OCI-LY7 (cell line): ENCODE results near the gene LBP. TPM values are rescaled to one million over a fixed set of nuclear protein-coding genes. Genes with fewer than 3 reads are reported as not detected.
"Not testable (repeated sequence)": the region's sequence is repeated elsewhere in the genome, so short reads cannot be mapped to it uniquely, and the experiment has no call there.

Experiments
- BruUV-seq: library from RNA; stranded (reverse); fragments of 400-500 nt; replicated peaks from 2 replicates; lab custom pipeline; 2021; lab: Mats Ljungman, UMichigan
- CTCF ChIA-PET: fragments of 300-600 bp; sonication (Branson Sonifier 250); formaldehyde crosslinking; loops from one replicate; lab custom pipeline; 2022; ENCODE audit warnings: antibody characterized with exemption; ENCODE audit not compliant: unreplicated experiment; lab: Charles Lee
- POLR2A ChIA-PET: fragments of 300-600 bp; sonication (Branson Sonifier 250); formaldehyde crosslinking; loops from one replicate; lab custom pipeline; 2022; ENCODE audit warnings: antibody characterized with exemption; lab: Charles Lee
- DNase-seq: peaks from one replicate; pipeline ENCODE4 v3.0.0-alpha.2; 2015; ENCODE audit warnings: low spot score
- H2AFZ ChIP-seq: fragments of 200-600 bp; sonication (generic), shearing (Covaris generic); 2 replicates; pipeline ENCODE4 v1.6.1; 2014; ENCODE audit warnings: mild to moderate bottlenecking, antibody characterized with exemption, low read length, moderate library complexity
- H3K27ac ChIP-seq: fragments of 200-600 bp; sonication (generic); 2 replicates; pipeline ENCODE4 v1.5.1; 2014; ENCODE audit warnings: mixed run types, low read depth, mild to moderate bottlenecking, moderate library complexity, low read length, inconsistent platforms; ENCODE audit not compliant: poor library complexity, severe bottlenecking
- H3K36me3 ChIP-seq: fragments of 200-600 bp; sonication (generic); 2 replicates; pipeline ENCODE4 v1.6.1; 2014; ENCODE audit warnings: mild to moderate bottlenecking, antibody characterized with exemption, low read length, moderate library complexity, mixed read lengths; ENCODE audit not compliant: insufficient read depth
- H3K4me1 ChIP-seq: fragments of 200-600 bp; sonication (generic); 2 replicates; pipeline ENCODE4 v1.5.1; 2014; ENCODE audit warnings: mild to moderate bottlenecking, low read length; ENCODE audit not compliant: insufficient read depth, poor library complexity, severe bottlenecking
- H3K4me2 ChIP-seq: fragments of 200-600 bp; sonication (generic); 2 replicates; pipeline ENCODE4 v1.6.1; 2014; ENCODE audit warnings: mild to moderate bottlenecking, low read length
- H3K4me3 ChIP-seq: fragments of 200-600 bp; sonication (generic); 2 replicates; pipeline ENCODE4 v1.5.1; 2014; ENCODE audit warnings: mild to moderate bottlenecking, low read depth, low read length; ENCODE audit not compliant: poor library complexity, severe bottlenecking
- H3K79me2 ChIP-seq: fragments of 200-600 bp; sonication (generic); 2 replicates; pipeline ENCODE4 v1.6.1; 2016; ENCODE audit warnings: low read depth, mild to moderate bottlenecking, low read length, moderate library complexity, mixed read lengths; ENCODE audit not compliant: insufficient read depth
- H3K9me2 ChIP-seq: fragments of 200-600 bp; sonication (generic); 2 replicates; pipeline ENCODE4 v1.6.1; 2016; ENCODE audit warnings: mild to moderate bottlenecking, low read length, mixed read lengths; ENCODE audit not compliant: insufficient read depth
- H3K9me3 ChIP-seq: fragments of 200-600 bp; sonication (generic); 2 replicates; pipeline ENCODE4 v1.6.1; 2014; ENCODE audit warnings: mild to moderate bottlenecking, mixed run types, low read length, mixed read lengths
- H4K20me1 ChIP-seq: fragments of 200-600 bp; sonication (generic); 2 replicates; pipeline ENCODE4 v1.6.1; 2014; ENCODE audit warnings: mild to moderate bottlenecking, antibody characterized with exemption, low read length, moderate library complexity, mixed read lengths; ENCODE audit not compliant: insufficient read depth
- EZH2phosphoT487 ChIP-seq: fragments of 200-600 bp; sonication (generic); IDR thresholded peaks from 2 replicates; pipeline ENCODE4 v1.6.1; 2018; ENCODE audit warnings: low read depth, borderline replicate concordance, mild to moderate bottlenecking, mixed run types, antibody characterized with exemption, low read length, moderate library complexity, mixed read lengths
- intact Hi-C: fragments of 100-400 bp; cut with micrococcal nuclease; formaldehyde crosslinking; loops from one replicate; pipeline ENCODE4 v1.10.0; 2022; ENCODE audit not compliant: unreplicated experiment
- total RNA-seq, 2 experiments: library from RNA; depleted of rRNA in 1 of 2; stranded (reverse); fragments of >200 nt in 1 of 2; shearing (Covaris generic) in 1 of 2; gene quantifications; 2 replicates each; pipeline ENCODE4 v1.2.3, GENCODE V29; 2014 to 2022
- TF ChIP-seq, protein P1 (sequence below): fragments of 200-600 bp; sonication (generic); conservative IDR thresholded peaks from 2 replicates; pipeline ENCODE4 v1.5.1; 2014; ENCODE audit warnings: mild to moderate bottlenecking, antibody characterized with exemption, low read length, moderate library complexity, mixed read lengths

The LBP gene
- total RNA-seq, 2 experiments from 2014 or later: not detected

DNA sequence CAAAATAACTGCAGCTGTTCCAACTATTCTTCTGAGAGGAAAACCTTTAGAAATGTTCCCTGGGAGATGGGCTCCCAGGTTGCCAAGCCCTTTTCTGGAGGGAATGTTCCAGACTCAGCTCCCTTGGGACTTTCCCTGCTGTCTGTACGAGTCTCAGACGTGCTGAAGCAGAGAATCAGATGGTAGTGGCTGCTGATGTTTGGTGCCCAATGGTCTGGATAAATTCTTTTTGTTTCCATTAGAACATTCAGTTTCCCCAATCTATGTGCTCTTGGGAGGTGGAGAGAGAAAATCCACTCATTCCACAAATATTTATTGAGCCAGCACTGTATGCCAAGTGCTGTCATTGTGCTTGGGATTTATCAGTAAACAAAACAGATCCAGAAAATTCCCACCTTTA is 48.9 kb downstream of the LBP start:
- no peaks in the 10 kb centered on the region for H3K9me3 ChIP-seq
- no peaks in the 10 kb centered on the region for H3K4me1 ChIP-seq
- no peak for DNase-seq
- ChIA-PET POLR2A (interaction anchor here (0.6 kb wide), 1 partner anchor 83 kb away, joined by 4 read pairs; no protein-coding TSS in a partner anchor), CTCF (no interaction called here)
- intact Hi-C loops: no loop called here
- no TSS peak for BruUV-seq
- no peak overlapping the region for H3K4me3 ChIP-seq
- no peaks in the 10 kb centered on the region for H4K20me1 ChIP-seq
- no peaks in the 10 kb centered on the region for H3K36me3 ChIP-seq
- no peaks in the 10 kb centered on the region for H3K79me2 ChIP-seq
- no peak overlapping the region for H3K4me2 ChIP-seq
- no peak overlapping the region for H3K27ac ChIP-seq
- TF ChIP-seq, protein P1, sequence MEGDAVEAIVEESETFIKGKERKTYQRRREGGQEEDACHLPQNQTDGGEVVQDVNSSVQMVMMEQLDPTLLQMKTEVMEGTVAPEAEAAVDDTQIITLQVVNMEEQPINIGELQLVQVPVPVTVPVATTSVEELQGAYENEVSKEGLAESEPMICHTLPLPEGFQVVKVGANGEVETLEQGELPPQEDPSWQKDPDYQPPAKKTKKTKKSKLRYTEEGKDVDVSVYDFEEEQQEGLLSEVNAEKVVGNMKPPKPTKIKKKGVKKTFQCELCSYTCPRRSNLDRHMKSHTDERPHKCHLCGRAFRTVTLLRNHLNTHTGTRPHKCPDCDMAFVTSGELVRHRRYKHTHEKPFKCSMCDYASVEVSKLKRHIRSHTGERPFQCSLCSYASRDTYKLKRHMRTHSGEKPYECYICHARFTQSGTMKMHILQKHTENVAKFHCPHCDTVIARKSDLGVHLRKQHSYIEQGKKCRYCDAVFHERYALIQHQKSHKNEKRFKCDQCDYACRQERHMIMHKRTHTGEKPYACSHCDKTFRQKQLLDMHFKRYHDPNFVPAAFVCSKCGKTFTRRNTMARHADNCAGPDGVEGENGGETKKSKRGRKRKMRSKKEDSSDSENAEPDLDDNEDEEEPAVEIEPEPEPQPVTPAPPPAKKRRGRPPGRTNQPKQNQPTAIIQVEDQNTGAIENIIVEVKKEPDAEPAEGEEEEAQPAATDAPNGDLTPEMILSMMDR: no peak
- no peak for TF ChIP-seq EZH2phosphoT487
- H3K9me2 ChIP-seq: no peaks in the 10 kb centered on the region
- H2AFZ ChIP-seq: no peak overlapping the region

DNA sequence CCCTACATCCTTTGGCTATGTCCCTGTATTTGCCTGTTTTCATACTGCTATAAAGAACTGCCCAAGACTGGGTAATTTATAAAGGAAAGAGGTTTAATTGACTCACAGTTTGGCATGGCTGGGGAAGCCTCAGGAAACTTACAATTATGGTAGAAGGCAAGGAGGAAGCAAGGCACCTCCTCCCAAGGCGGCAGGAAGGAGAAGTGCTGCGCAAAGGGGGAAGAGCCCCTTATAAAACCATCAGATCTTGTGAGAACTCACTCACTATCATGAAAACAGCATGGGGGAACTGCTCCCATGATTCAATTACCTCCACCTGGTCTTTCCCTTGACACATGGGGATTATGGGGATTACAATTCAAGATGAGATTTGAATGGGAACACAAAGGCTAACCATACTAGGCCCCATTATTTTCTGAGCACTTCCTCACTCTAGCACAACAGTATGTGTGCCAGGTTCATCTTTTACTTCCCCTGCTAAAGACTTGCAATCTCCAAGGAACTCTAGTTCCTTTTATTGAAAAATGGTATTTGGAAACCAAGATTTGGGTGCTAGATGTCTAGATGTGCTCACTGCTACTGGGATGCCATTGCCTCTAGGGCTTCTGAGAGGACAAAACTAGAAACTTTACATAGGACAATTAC is 49.6 kb downstream of the LBP start:
- H3K79me2 ChIP-seq, H3K36me3 ChIP-seq, H3K27ac ChIP-seq, H2AFZ ChIP-seq, H3K4me1 ChIP-seq, intact Hi-C loops, DNase-seq, H3K4me2 ChIP-seq, H4K20me1 ChIP-seq, BruUV-seq, H3K9me3 ChIP-seq, H3K4me3 ChIP-seq, H3K9me2 ChIP-seq, CTCF ChIA-PET: not testable (repeated sequence)
- POLR2A ChIA-PET: interaction anchor here (0.7 kb wide), 1 partner anchor 618 kb away, joined by 4 read pairs; no protein-coding TSS in a partner anchor

DNA sequence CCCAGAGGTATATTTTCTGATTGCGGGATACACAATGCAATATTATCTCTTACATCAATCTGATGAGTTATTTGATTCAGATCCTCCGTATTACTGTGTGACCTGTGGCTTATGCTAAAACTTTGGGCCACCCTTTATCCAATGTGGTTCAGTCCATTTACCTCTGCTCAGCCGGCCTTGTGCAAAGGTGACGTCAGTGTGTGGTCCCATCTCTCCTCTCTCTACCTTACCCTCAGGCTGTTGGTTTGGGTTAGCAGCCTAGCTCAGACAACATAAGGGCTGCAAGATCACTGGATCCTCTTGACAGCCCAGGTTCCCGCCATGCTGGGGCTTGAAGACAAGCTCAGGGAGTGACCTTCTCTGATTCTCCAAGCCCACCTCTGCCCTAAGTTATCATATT is 55.8 kb downstream of the LBP start:
- no TSS peak for BruUV-seq

More for the DNA sequence above, 55.8 kb downstream of the LBP start:
- H3K4me2 ChIP-seq: no peak overlapping the region
- POLR2A ChIA-PET: no interaction called here
- intact Hi-C loops: no loop called here
- H3K9me3 ChIP-seq: no peaks in the 10 kb centered on the region
- H3K27ac ChIP-seq: no peak overlapping the region
- no peak overlapping the region for H2AFZ ChIP-seq
- no peak for TF ChIP-seq EZH2phosphoT487
- TF ChIP-seq, protein P1: no peak
- no peak for DNase-seq
- H3K4me1 ChIP-seq: no peaks in the 10 kb centered on the region
- no peaks in the 10 kb centered on the region for H4K20me1 ChIP-seq
- H3K9me2 ChIP-seq: no peaks in the 10 kb centered on the region
- H3K4me3 ChIP-seq: no peak overlapping the region
- CTCF ChIA-PET: no interaction called here
- H3K79me2 ChIP-seq: no peaks in the 10 kb centered on the region
- H3K36me3 ChIP-seq: peaks cover 13% of the 10 kb centered on the region
